Ovary (tissue), 3 donors: Measurements from ENCODE around the gene SAE1.

ENCODE experiments used
- CTCF ChIP-seq, 3 donors: fragments of 450-650 bp in 2 of 3; fragments of 200-600 bp in 1 of 3; IDR thresholded peaks; one replicate each; pipeline versions ENCODE4 v1.5.1 to v1.8.0; 2016 to 2022; ENCODE audit warnings: antibody characterized with exemption in 3 of 3, mild to moderate bottlenecking in 1 of 3
- POLR2A ChIP-seq: fragments of 450-650 bp; IDR thresholded peaks from one replicate; pipeline ENCODE4 v1.6.1; 2017; ENCODE audit warnings: antibody characterized with exemption, mild to moderate bottlenecking, moderate library complexity
- donor health status: DM: no; HTN: no; CAD: no.

GRCh38 chr19:47156861-47157430 is 26.3 kb downstream of the SAE1 start:
- TF ChIP-seq CTCF (IDR thresholded peaks at IDR 0.05) (no peak), POLR2A (no peak)
